ENCODE measurements around the gene MEPE.

DNA sequence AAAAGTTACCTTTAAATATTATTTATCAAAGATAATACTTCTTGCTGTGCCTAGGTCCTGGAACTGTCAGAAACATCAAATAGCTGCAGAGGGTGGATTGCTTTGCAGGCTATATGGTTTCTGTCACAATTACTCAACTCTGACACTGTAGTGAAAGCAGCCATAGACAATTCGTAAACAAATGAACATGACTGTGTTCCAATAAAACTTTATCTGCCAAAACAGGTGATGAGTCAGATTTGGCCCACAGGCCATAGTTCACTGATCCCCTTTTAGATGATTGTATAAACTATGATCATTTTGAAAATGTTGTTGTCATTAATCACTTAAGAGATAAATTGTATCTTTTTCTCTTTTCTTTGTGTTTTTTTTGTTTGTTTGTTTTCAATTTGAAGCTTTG lies 8.4 kb upstream of the MEPE start:
- TF ChIP-seq EZH2phosphoT487 (IDR thresholded peaks at IDR 0.05), result no peak
- TF ChIP-seq, protein P1, sequence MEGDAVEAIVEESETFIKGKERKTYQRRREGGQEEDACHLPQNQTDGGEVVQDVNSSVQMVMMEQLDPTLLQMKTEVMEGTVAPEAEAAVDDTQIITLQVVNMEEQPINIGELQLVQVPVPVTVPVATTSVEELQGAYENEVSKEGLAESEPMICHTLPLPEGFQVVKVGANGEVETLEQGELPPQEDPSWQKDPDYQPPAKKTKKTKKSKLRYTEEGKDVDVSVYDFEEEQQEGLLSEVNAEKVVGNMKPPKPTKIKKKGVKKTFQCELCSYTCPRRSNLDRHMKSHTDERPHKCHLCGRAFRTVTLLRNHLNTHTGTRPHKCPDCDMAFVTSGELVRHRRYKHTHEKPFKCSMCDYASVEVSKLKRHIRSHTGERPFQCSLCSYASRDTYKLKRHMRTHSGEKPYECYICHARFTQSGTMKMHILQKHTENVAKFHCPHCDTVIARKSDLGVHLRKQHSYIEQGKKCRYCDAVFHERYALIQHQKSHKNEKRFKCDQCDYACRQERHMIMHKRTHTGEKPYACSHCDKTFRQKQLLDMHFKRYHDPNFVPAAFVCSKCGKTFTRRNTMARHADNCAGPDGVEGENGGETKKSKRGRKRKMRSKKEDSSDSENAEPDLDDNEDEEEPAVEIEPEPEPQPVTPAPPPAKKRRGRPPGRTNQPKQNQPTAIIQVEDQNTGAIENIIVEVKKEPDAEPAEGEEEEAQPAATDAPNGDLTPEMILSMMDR (IDR thresholded peaks at IDR 0.05), result no peak
